Hindlimb muscle (tissue), 1 donor: ENCODE data around the gene HDAC8. TPM values are rescaled to one million over a fixed set of nuclear protein-coding genes. Genes with fewer than 3 reads are reported as not detected.
A peak's percentile ranks its signal among the peaks of the same experiment; 100 is the strongest.
"Not testable (repeated sequence)": the region's sequence is repeated elsewhere in the genome, so short reads cannot be mapped to it uniquely, and the experiment has no call there.

Source experiments
- DNase-seq: peaks from one replicate; pipeline ENCODE4 v3.0.0-alpha.2; 2013
- polyA plus RNA-seq: library from polyadenylated mRNA; unstranded; fragments of 120-200 nt; gene quantifications from one replicate; pipeline ENCODE4 v1.2.1, GENCODE V29; 2013; ENCODE audit not compliant: insufficient read length

The HDAC8 gene
- polyA plus RNA-seq, result 19.1 TPM

GRCh38 chrX:72572248-72573157, at the start of gene HDAC8:
Gene HDAC8 (minus strand): TSS chrX:72572843. CDS start chrX:72572761, 82 bp downstream.
- peak; percentile 83 for DNase-seq

- DNase-seq, result no peak
These were observed 49.2 kb upstream of the HDAC8 start for GRCh38 chrX:72621625-72622485.

- DNase-seq, result no peak
These were observed 48.5 kb upstream of the HDAC8 start for GRCh38 chrX:72621163-72621562.

GRCh38 chrX:72620550-72621145, 48.0 kb upstream of the HDAC8 start:
- no peak for DNase-seq

- DNase-seq, result no peak
These were observed 36.7 kb upstream of the HDAC8 start for GRCh38 chrX:72609313-72609712.

GRCh38 chrX:72604705-72605104, 32.1 kb upstream of the HDAC8 start:
- no peak for DNase-seq

- DNase-seq, result no peak
These were observed 31.5 kb upstream of the HDAC8 start for GRCh38 chrX:72604112-72604511.

- not testable (repeated sequence) for DNase-seq
These were observed 18.4 kb upstream of the HDAC8 start for GRCh38 chrX:72591038-72591437.

- no peak for DNase-seq
These were observed 11.5 kb upstream of the HDAC8 start for GRCh38 chrX:72584163-72584562.

GRCh38 chrX:72576141-72576894, 3.7 kb upstream of the HDAC8 start:
- no peak for DNase-seq

- DNase-seq, result no peak
These were observed 492 bp upstream of the HDAC8 start for GRCh38 chrX:72573158-72573511.

GRCh38 chrX:72569786-72570185, 2.9 kb downstream of the HDAC8 start:
- no peak for DNase-seq

- no peak for DNase-seq
These were observed 4.1 kb downstream of the HDAC8 start for GRCh38 chrX:72568406-72569092.

- no peak for DNase-seq
These were observed 6.2 kb downstream of the HDAC8 start for GRCh38 chrX:72566448-72566847.

- DNase-seq, result not testable (repeated sequence)
These were observed 13.0 kb downstream of the HDAC8 start for GRCh38 chrX:72559655-72560054.

GRCh38 chrX:72554448-72555140, 18.0 kb downstream of the HDAC8 start:
- no peak for DNase-seq

GRCh38 chrX:72552443-72552842, 20.2 kb downstream of the HDAC8 start:
- not testable (repeated sequence) for DNase-seq

GRCh38 chrX:72545990-72546389, 26.7 kb downstream of the HDAC8 start:
- DNase-seq, result no peak

- DNase-seq, result peak; percentile 19
These were observed 32.3 kb downstream of the HDAC8 start for GRCh38 chrX:72540318-72540717.

GRCh38 chrX:72539822-72540221, 32.8 kb downstream of the HDAC8 start:
- DNase-seq, result peak; percentile 16

GRCh38 chrX:72536542-72536941, 36.1 kb downstream of the HDAC8 start:
- peak; percentile 17 for DNase-seq
